H1 (cell line): ENCODE results near the gene PRICKLE1. TPM values are rescaled to one million over a fixed set of nuclear protein-coding genes. Genes with fewer than 3 reads are reported as not detected.

Experiments used
- CTCF ChIA-PET: fragments of 300-600 bp; sonication (Branson Sonifier 250); formaldehyde crosslinking; loops from one replicate; lab custom pipeline; 2021; ENCODE audit not compliant: partially characterized antibody; lab: Charles Lee
- POLR2A ChIA-PET: fragments of 300-600 bp; sonication (Branson Sonifier 250); formaldehyde crosslinking; loops from one replicate; lab custom pipeline; 2021; ENCODE audit warnings: inconsistent platforms; ENCODE audit not compliant: partially characterized antibody; lab: Charles Lee
- DNase-seq, 2 experiments: peaks; one replicate each; pipeline versions ENCODE4 v3.0.0 to v3.0.0-alpha.2; 2010 to 2022; ENCODE audit warnings: low spot score in 2 of 2, low read depth in 1 of 2, mixed read lengths in 1 of 2
- FAIRE-seq: peaks from 2 replicates; lab custom pipeline; 2011; peaks lifted over from hg19 to GRCh38; lab: Jason Lieb, UNC
- H2AFZ ChIP-seq: 2 replicates; pipeline ENCODE4 v1.8.1; 2012; ENCODE audit warnings: low read length, inconsistent platforms
- H2AK5ac ChIP-seq: 2 replicates; pipeline ENCODE4 v1.6.1; 2013; ENCODE audit warnings: low read depth, low read length
- H2BK120ac ChIP-seq: replicated peaks from 2 replicates; pipeline ENCODE3; 2013; ENCODE audit warnings: low read depth, low read length, inconsistent platforms
- H2BK12ac ChIP-seq: 2 replicates; pipeline ENCODE4 v1.6.1; 2013; ENCODE audit warnings: low read depth, low read length
- H2BK15ac ChIP-seq: 2 replicates; pipeline ENCODE4 v1.6.1; 2013; ENCODE audit warnings: low read length
- H2BK20ac ChIP-seq: 2 replicates; pipeline ENCODE4 v1.6.1; 2013; ENCODE audit warnings: low read length
- H2BK5ac ChIP-seq: 2 replicates; pipeline ENCODE4 v1.6.1; 2013; ENCODE audit warnings: low read depth, low read length
- H3K14ac ChIP-seq: 2 replicates; pipeline ENCODE4 v1.6.1; 2013; ENCODE audit warnings: inconsistent platforms; ENCODE audit not compliant: insufficient read length
- H3K18ac ChIP-seq: 2 replicates; pipeline ENCODE4 v1.6.1; 2013; ENCODE audit warnings: low read length; ENCODE audit errors: extremely low read depth
- H3K23ac ChIP-seq: 2 replicates; pipeline ENCODE4 v1.6.1; 2013; ENCODE audit warnings: inconsistent platforms; ENCODE audit not compliant: insufficient read length
- H3K23me2 ChIP-seq: 2 replicates; pipeline ENCODE4 v1.6.1; 2013; ENCODE audit warnings: low read depth, low read length
- H3K27ac ChIP-seq: 2 replicates; pipeline ENCODE4 v1.6.1; 2011; ENCODE audit warnings: low read depth, low read length, inconsistent platforms
- H3K27me3 ChIP-seq, 4 experiments: replicated peaks in 1 of 4; 1 replicate in 1 of 4; 2 replicates in 3 of 4; pipeline versions ENCODE4 v1.6.1 to v1.8.1; 2011 to 2013; ENCODE audit warnings: low read length in 3 of 4, mild to moderate bottlenecking in 3 of 4, inconsistent platforms in 2 of 4, mixed read lengths in 2 of 4, moderate library complexity in 1 of 4; ENCODE audit not compliant: control insufficient read depth in 3 of 4, insufficient read depth in 3 of 4; ENCODE audit errors: extremely low read depth in 1 of 4
- H3K36me3 ChIP-seq, 4 experiments: 2 replicates each; pipeline versions ENCODE4 v1.6.1 to v1.8.1; 2011 to 2013; ENCODE audit warnings: mild to moderate bottlenecking in 4 of 4, low read length in 3 of 4, moderate library complexity in 2 of 4, control low read depth in 1 of 4, inconsistent platforms in 1 of 4; ENCODE audit not compliant: insufficient read depth in 4 of 4, control insufficient read depth in 2 of 4
- H3K4ac ChIP-seq: replicated peaks from 2 replicates; pipeline ENCODE3; 2013; ENCODE audit warnings: low read length, low read depth, mixed read lengths, inconsistent platforms; ENCODE audit not compliant: insufficient read length
- H3K4me1 ChIP-seq, 4 experiments: replicated peaks in 1 of 4; 1 replicate in 1 of 4; 2 replicates in 3 of 4; pipeline versions ENCODE4 v1.6.1 to v1.8.1; 2011 to 2013; ENCODE audit warnings: low read length in 3 of 4, inconsistent platforms in 2 of 4, mixed read lengths in 1 of 4; ENCODE audit not compliant: insufficient read depth in 4 of 4, control insufficient read depth in 3 of 4
- H3K4me2 ChIP-seq, 2 experiments: 2 replicates each; pipeline versions ENCODE4 v1.6.1 to v1.8.1; 2011 to 2013; ENCODE audit warnings: low read depth in 2 of 2, low read length in 2 of 2, control low read depth in 1 of 2, inconsistent platforms in 1 of 2, mild to moderate bottlenecking in 1 of 2; ENCODE audit not compliant: insufficient read depth in 1 of 2
- H3K4me3 ChIP-seq, 4 experiments: fragments of 200-600, 300-600 bp in 1 of 4; sonication (generic), shearing (Covaris generic), sonication (Bioruptor Twin) in 1 of 4; 2 replicates each; pipeline versions ENCODE4 v1.5.1 to v1.8.1; 2011 to 2016; ENCODE audit warnings: low read length in 4 of 4, low read depth in 3 of 4, control low read depth in 2 of 4, inconsistent platforms in 2 of 4, mild to moderate bottlenecking in 2 of 4, mixed read lengths in 1 of 4, moderate library complexity in 1 of 4; ENCODE audit not compliant: insufficient read depth in 2 of 4; ENCODE audit errors: extremely low read depth in 1 of 4
- H3K56ac ChIP-seq: replicated peaks from 2 replicates; pipeline ENCODE3; 2013; ENCODE audit warnings: low read depth, mild to moderate bottlenecking, mixed read lengths, low read length, inconsistent platforms; ENCODE audit not compliant: insufficient read length
- H3K79me1 ChIP-seq: 2 replicates; pipeline ENCODE4 v1.6.1; 2013; ENCODE audit warnings: low read depth, low read length, control low read depth
- H3K79me2 ChIP-seq, 2 experiments: 2 replicates each; pipeline versions ENCODE4 v1.6.1 to v1.8.1; 2012 to 2013; ENCODE audit warnings: low read length in 2 of 2, mild to moderate bottlenecking in 2 of 2, inconsistent platforms in 1 of 2; ENCODE audit not compliant: insufficient read depth in 2 of 2, control insufficient read depth in 1 of 2
- H3K9ac ChIP-seq, 4 experiments: replicated peaks in 1 of 4; 1 replicate in 1 of 4; 2 replicates in 3 of 4; pipeline versions ENCODE4 v1.6.1 to v1.8.1; 2011 to 2013; ENCODE audit warnings: low read depth in 3 of 4, low read length in 3 of 4, control low read depth in 2 of 4, mild to moderate bottlenecking in 2 of 4, moderate library complexity in 2 of 4, inconsistent platforms in 1 of 4; ENCODE audit errors: extremely low read depth in 1 of 4
- H3K9me3 ChIP-seq, 2 experiments: 2 replicates each; pipeline versions ENCODE4 v1.6.1 to v1.8.1; 2012 to 2013; ENCODE audit warnings: mild to moderate bottlenecking in 2 of 2, moderate library complexity in 2 of 2, control low read depth in 1 of 2, inconsistent platforms in 1 of 2, low read depth in 1 of 2, low read length in 1 of 2, mixed read lengths in 1 of 2; ENCODE audit not compliant: insufficient read depth in 2 of 2
- H4K20me1 ChIP-seq, 2 experiments: replicated peaks in 1 of 2; 2 replicates each; pipeline versions ENCODE3 to v1.8.1; 2011 to 2013; ENCODE audit warnings: inconsistent platforms in 2 of 2, low read length in 2 of 2, mild to moderate bottlenecking in 1 of 2; ENCODE audit not compliant: insufficient read depth in 2 of 2, control insufficient read depth in 1 of 2
- H4K5ac ChIP-seq: 2 replicates; pipeline ENCODE4 v1.6.1; 2013; ENCODE audit warnings: low read length, low read depth, mixed read lengths, inconsistent platforms; ENCODE audit not compliant: insufficient read length
- H4K8ac ChIP-seq: 2 replicates; pipeline ENCODE4 v1.8.0; 2013; ENCODE audit warnings: mild to moderate bottlenecking, moderate library complexity, low read length, inconsistent platforms; ENCODE audit not compliant: insufficient read depth; ENCODE audit errors: extremely low read depth
- H4K91ac ChIP-seq: replicated peaks from 2 replicates; pipeline ENCODE3; 2013; ENCODE audit warnings: low read length, mixed read lengths, inconsistent platforms; ENCODE audit not compliant: insufficient read length
- CHD1 ChIP-seq: IDR thresholded peaks from 2 replicates; pipeline ENCODE4 v1.6.1; 2012; ENCODE audit warnings: low read depth, low read length, improper control_type of control experiment
- EP300 ChIP-seq, 2 experiments: IDR thresholded peaks; 1 replicate in 1 of 2; 2 replicates in 1 of 2; pipeline ENCODE4 v1.6.1; 2011 to 2012; ENCODE audit warnings: low read depth in 2 of 2, low read length in 2 of 2, mild to moderate bottlenecking in 2 of 2, borderline replicate concordance in 1 of 2, inconsistent platforms in 1 of 2, moderate library complexity in 1 of 2
- FOSL1 ChIP-seq: IDR thresholded peaks from 2 replicates; pipeline ENCODE4 v1.6.1; 2011; ENCODE audit warnings: mild to moderate bottlenecking, low read depth, low read length, moderate library complexity; ENCODE audit not compliant: insufficient read depth
- JUN ChIP-seq: IDR thresholded peaks from 2 replicates; pipeline ENCODE4 v1.6.1; 2011; ENCODE audit warnings: low read depth, mild to moderate bottlenecking, improper control_type of control experiment, low read length
- KDM4A ChIP-seq: IDR thresholded peaks from one replicate; pipeline ENCODE4 v1.7.1; 2012; ENCODE audit warnings: low read depth, mild to moderate bottlenecking, moderate library complexity, low read length, inconsistent platforms; ENCODE audit not compliant: severe bottlenecking
- POLR2AphosphoS5 ChIP-seq: IDR thresholded peaks from 2 replicates; pipeline ENCODE4 v1.6.1; 2011; ENCODE audit warnings: low read depth, low read length
- TCF12 ChIP-seq: IDR thresholded peaks from 2 replicates; pipeline ENCODE4 v1.6.1; 2011; ENCODE audit warnings: low read depth, mild to moderate bottlenecking, low read length
- YY1 ChIP-seq: IDR thresholded peaks from 2 replicates; pipeline ENCODE4 v1.6.1; 2011; ENCODE audit warnings: low read depth, mild to moderate bottlenecking, low read length
- WGBS, 2 experiments: shearing (Covaris generic) in 1 of 2; methylation state at CpG; one replicate each; pipeline versions ENCODE4 v1.1.6 to v1.1.7; 2013 to 2015; ENCODE audit warnings: low lambda C conversion rate in 2 of 2, mixed read lengths in 2 of 2, inconsistent platforms in 1 of 2, low coverage in 1 of 2, missing lambda C conversion rate in 1 of 2; ENCODE audit not compliant: insufficient replicate concordance in 2 of 2, insufficient coverage in 1 of 2, insufficient read length in 1 of 2; ENCODE audit errors: extremely low coverage in 1 of 2, missing lambda C conversion rate in 1 of 2; 5-methylcytosine and 5-hydroxymethylcytosine counted together
- polyA plus RNA-seq, 7 experiments: library from polyadenylated mRNA; depleted of rRNA in 3 of 7; stranded (reverse) in 5 of 7; unstranded in 2 of 7; fragments of >200 nt in 5 of 7; fragments of 200-250 nt in 2 of 7; gene quantifications; 1 replicate in 5 of 7; 2 replicates in 1 of 7; 4 replicates in 1 of 7; pipeline versions ENCODE4 v1.2.1 to v1.2.3, GENCODE V29; 2011 to 2013; ENCODE audit warnings: missing spikeins in 2 of 7, mixed read lengths in 2 of 7
- total RNA-seq: library from RNA; stranded (reverse); fragmentation: NEBNext Ultra II Directional; extraction: Animal tissue kit (Norgen Biotek cat#: 25700); gene quantifications from 2 replicates; pipeline ENCODE4 v1.2.1, GENCODE V29; 2021

The PRICKLE1 gene
- total and polyA plus RNA-seq, 2 of the 8 experiments (the other 6 are each of a cell fraction or from before 2014, with no cell fraction given) = 14.0 to 22.4 TPM

DNA sequence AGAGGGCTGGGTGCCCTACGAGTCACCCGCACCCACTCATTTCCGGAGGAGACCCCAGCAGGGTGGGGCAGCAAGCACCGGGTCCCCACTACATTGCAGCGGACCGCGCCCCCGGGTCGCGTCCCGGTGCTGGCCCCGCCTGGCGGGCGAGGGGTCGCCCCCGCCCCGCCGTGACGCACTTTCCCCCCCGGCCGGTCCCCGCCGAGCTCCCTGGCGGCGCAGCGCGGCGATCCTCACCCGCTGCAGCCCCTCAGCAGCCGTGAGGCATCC, 106.1 kb downstream of the PRICKLE1 start:
- H4K91ac ChIP-seq = peak overlapping the region; percentile 72
- peak overlapping the region; percentile 71 for H3K18ac ChIP-seq
- no peak overlapping the region; the same call in 1 of the 2 replicates for H2BK5ac ChIP-seq
- H3K56ac ChIP-seq = peak overlapping the region; percentile 62
- H2AK5ac ChIP-seq = no peak overlapping the region
- no peak overlapping the region; the same call in 1 of the 2 replicates for H2BK20ac ChIP-seq
- WGBS, 2 experiments = 1% methylated on average over 25 of the region's 30 CpGs; no CpG with 5 or more reads in 1 of the 2 experiments
- peak in 1 of 2 experiments; percentile 67 for DNase-seq
- peak overlapping the region; percentile 67; the same call in 1 of the 2 replicates for H3K27ac ChIP-seq
- peaks cover 0 to 4% (median 3%) of the 10 kb centered on the region in 4 experiments; a peak in 4 of 7 replicates for H3K27me3 ChIP-seq
- H2BK120ac ChIP-seq = peak overlapping the region; percentile 84
- peak overlapping the region; percentile 42 for H3K4ac ChIP-seq
- H3K79me2 ChIP-seq = peaks cover 6 to 48% of the 10 kb centered on the region in 2 experiments; a peak in 3 of 4 replicates
- peak overlapping the region; percentile 25 for H4K5ac ChIP-seq
- peak overlapping the region; percentile 75 to 90 for H3K4me2 ChIP-seq
- H3K14ac ChIP-seq = no peak overlapping the region
- no peak overlapping the region for H2BK15ac ChIP-seq
- H3K9me3 ChIP-seq = no peaks in the 10 kb centered on the region
- H3K23ac ChIP-seq = no peak overlapping the region
- peak overlapping the region; percentile 57 for H4K8ac ChIP-seq
- no peak for TF ChIP-seq CHD1
- TF ChIP-seq YY1 = no peak
- no peak for TF ChIP-seq FOSL1
- peak; percentile 2 for TF ChIP-seq KDM4A
- 0 out of 2 replicates have a peak, but pooled peaks have one; percentile 16 for TF ChIP-seq POLR2AphosphoS5
- TF ChIP-seq EP300 (IDR thresholded peaks at IDR 0.05; ENCODE audit: borderline replicate concordance in 1 of 2, low read depth in 2 of 2, low read length in 2 of 2) = no peak
- no peak for TF ChIP-seq JUN
- TF ChIP-seq TCF12 = no peak
- no peak overlapping the region; the same call in 1 of the 2 replicates for H2BK12ac ChIP-seq
- peaks cover 4% of the 10 kb centered on the region for H3K79me1 ChIP-seq
- no peaks in the 10 kb centered on the region for H3K36me3 ChIP-seq
- peaks cover 5 to 9% of the 10 kb centered on the region in 2 experiments for H4K20me1 ChIP-seq
- no peak overlapping the region for H2AFZ ChIP-seq
- ChIA-PET POLR2A (interaction anchor here (0.7 to 3.5 kb wide), 20 partner anchors 8 to 252 kb away, joined by 3 to 39 read pairs (median 6); partner anchors contain the start of gene PRICKLE1), CTCF (interaction anchor here (0.6 to 10.7 kb wide), 22 partner anchors 9 to 855 kb away, joined by 3 to 104 read pairs (median 4); no protein-coding TSS in a partner anchor)
- H3K4me1 ChIP-seq = peaks cover 11 to 21% (median 21%) of the 10 kb centered on the region in 4 experiments; a peak in 6 of 7 replicates
- peak overlapping the region in 3 of 4 experiments; percentile 72 to 78 (median 74); a peak in 5 of 7 replicates for H3K9ac ChIP-seq
- FAIRE-seq = no peak
- peaks cover 12% of the 10 kb centered on the region for H3K23me2 ChIP-seq
- H3K4me3 ChIP-seq = peak overlapping the region; percentile 58 to 85 (median 78)
